Measurements from ENCODE around the gene CFAP221.

The CFAP221 gene

GRCh38 chr2:119565481-119565880, 21.2 kb downstream of the CFAP221 start:
- no peak overlapping the region for H3K4me3 Mint-ChIP-seq
- H3K27ac Mint-ChIP-seq: no peak overlapping the region
- H3K36me3 Mint-ChIP-seq (ENCODE audit: low read depth): peaks cover 14% of the 10 kb centered on the region
- H3K9me3 Mint-ChIP-seq: peaks cover 24% of the 10 kb centered on the region
- TF ChIP-seq, protein P1, sequence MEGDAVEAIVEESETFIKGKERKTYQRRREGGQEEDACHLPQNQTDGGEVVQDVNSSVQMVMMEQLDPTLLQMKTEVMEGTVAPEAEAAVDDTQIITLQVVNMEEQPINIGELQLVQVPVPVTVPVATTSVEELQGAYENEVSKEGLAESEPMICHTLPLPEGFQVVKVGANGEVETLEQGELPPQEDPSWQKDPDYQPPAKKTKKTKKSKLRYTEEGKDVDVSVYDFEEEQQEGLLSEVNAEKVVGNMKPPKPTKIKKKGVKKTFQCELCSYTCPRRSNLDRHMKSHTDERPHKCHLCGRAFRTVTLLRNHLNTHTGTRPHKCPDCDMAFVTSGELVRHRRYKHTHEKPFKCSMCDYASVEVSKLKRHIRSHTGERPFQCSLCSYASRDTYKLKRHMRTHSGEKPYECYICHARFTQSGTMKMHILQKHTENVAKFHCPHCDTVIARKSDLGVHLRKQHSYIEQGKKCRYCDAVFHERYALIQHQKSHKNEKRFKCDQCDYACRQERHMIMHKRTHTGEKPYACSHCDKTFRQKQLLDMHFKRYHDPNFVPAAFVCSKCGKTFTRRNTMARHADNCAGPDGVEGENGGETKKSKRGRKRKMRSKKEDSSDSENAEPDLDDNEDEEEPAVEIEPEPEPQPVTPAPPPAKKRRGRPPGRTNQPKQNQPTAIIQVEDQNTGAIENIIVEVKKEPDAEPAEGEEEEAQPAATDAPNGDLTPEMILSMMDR (IDR thresholded peaks at IDR 0.05): no peak
- no peak for DNase-seq
- peaks cover under 1% of the 10 kb centered on the region for H3K27me3 Mint-ChIP-seq (ENCODE audit: low read depth, poor library complexity)
- no peaks in the 10 kb centered on the region for H3K4me1 Mint-ChIP-seq

- peaks cover 14% of the 10 kb centered on the region for H3K36me3 Mint-ChIP-seq (ENCODE audit: low read depth)
- H3K4me1 Mint-ChIP-seq: no peaks in the 10 kb centered on the region
- H3K27me3 Mint-ChIP-seq (ENCODE audit: low read depth, poor library complexity): no peaks in the 10 kb centered on the region
- H3K4me3 Mint-ChIP-seq: no peak overlapping the region
- TF ChIP-seq, protein P1 (IDR thresholded peaks at IDR 0.05): no peak
- peaks cover 24% of the 10 kb centered on the region for H3K9me3 Mint-ChIP-seq
- no peak for DNase-seq
- H3K27ac Mint-ChIP-seq: no peak overlapping the region
Observed at GRCh38 chr2:119567292-119567691, 23.0 kb downstream of the CFAP221 start.

DNA sequence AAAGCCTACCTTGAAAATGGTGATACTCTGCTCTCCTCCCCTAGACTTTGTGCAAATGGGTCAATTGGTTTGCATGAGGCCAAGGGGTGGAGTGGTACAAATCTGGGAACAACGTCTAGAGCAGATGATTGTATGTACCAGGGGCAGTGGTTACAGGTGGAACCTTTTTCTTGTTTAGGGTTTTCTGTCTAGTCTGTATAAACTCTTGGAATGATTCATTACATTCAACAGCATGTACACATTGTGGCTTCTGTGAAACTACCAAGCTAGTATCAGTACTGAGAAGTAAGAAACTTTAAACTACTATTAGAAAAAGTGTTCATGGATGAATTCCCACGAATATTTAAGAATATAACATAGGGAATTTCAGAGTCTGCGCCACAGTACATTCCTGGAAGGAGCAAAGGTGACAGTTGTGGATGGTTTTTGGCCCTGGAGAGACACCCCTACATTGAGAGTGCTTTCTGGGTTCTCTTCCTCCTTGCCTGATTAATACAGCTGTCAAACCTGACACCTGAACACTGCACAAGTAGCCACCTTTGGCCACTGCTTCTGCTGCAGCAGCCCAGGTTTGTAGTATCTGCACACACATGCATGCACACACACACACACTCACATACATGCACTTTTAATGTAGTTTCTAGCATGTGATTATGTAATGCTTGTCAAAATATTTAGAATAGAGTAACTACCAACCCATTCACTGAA, 30.0 kb downstream of the CFAP221 start:
- Mint-ChIP-seq H3K27me3 (ENCODE audit: low read depth, poor library complexity) (no peaks in the 10 kb centered on the region), H3K9me3 (peaks cover 8% of the 10 kb centered on the region), H3K27ac (no peak overlapping the region), H3K36me3 (ENCODE audit: low read depth) (peaks cover 7% of the 10 kb centered on the region), H3K4me3 (no peak overlapping the region), H3K4me1 (peaks cover 6% of the 10 kb centered on the region)
- TF ChIP-seq, protein P1 (IDR thresholded peaks at IDR 0.05): no peak
- no peak for DNase-seq

GRCh38 chr2:119574864-119575263, 30.6 kb downstream of the CFAP221 start:
- DNase-seq: no peak
- H3K27ac Mint-ChIP-seq: no peak overlapping the region
- peaks cover 6% of the 10 kb centered on the region for H3K4me1 Mint-ChIP-seq
- H3K36me3 Mint-ChIP-seq (ENCODE audit: low read depth): peaks cover 1% of the 10 kb centered on the region
- no peak overlapping the region for H3K4me3 Mint-ChIP-seq
- H3K27me3 Mint-ChIP-seq (ENCODE audit: low read depth, poor library complexity): no peaks in the 10 kb centered on the region
- TF ChIP-seq, protein P1 (IDR thresholded peaks at IDR 0.05): no peak
- H3K9me3 Mint-ChIP-seq: peaks cover 2% of the 10 kb centered on the region

DNA sequence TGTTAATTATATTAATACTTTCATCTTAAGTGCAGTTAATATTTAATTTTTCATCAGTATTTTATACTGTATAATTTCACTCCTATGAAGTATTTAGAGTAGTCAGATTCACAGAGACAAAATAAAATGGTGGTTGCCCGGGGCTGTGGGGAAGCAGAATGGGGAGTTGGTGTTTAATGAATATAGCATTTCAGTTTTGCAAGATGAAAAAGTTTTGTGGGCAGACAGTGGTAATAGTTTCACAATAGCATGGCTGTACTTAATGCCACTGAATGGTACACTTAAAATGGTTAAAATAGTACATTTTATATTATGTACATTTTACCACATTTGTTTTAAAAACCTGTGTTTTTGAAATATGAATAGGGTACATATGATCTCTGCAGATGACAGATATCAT, 31.2 kb downstream of the CFAP221 start:
- Mint-ChIP-seq H3K27me3 (ENCODE audit: low read depth, poor library complexity) (no peaks in the 10 kb centered on the region), H3K27ac (no peak overlapping the region), H3K4me3 (no peak overlapping the region), H3K36me3 (ENCODE audit: low read depth) (no peaks in the 10 kb centered on the region), H3K4me1 (peaks cover 6% of the 10 kb centered on the region), H3K9me3 (no peaks in the 10 kb centered on the region)
- DNase-seq: no peak
- TF ChIP-seq, protein P1 (IDR thresholded peaks at IDR 0.05): no peak
